DOHH2 (cell line): ENCODE results near the gene NPNT.

Experiments used
- H3F3A ChIP-seq: fragments of 200-600 bp; sonication (generic), shearing (Covaris generic); 2 replicates; pipeline ENCODE4 v1.6.0; 2016; ENCODE audit warnings: antibody characterized with exemption, mild to moderate bottlenecking; ENCODE audit not compliant: control insufficient read depth, insufficient read depth
- H3K27ac ChIP-seq: fragments of 200-600 bp; sonication (generic); 2 replicates; pipeline ENCODE4 v1.5.1; 2014; ENCODE audit warnings: low read depth, mild to moderate bottlenecking, low read length, moderate library complexity
- H3K27me3 ChIP-seq: fragments of 200-600 bp; sonication (generic); 2 replicates; pipeline ENCODE4 v1.6.1; 2014; ENCODE audit warnings: mild to moderate bottlenecking, low read length, mixed read lengths; ENCODE audit not compliant: control insufficient read depth
- H3K36me3 ChIP-seq: fragments of 200-600 bp; sonication (generic); 2 replicates; pipeline ENCODE4 v1.6.1; 2014; ENCODE audit warnings: mild to moderate bottlenecking, low read length, moderate library complexity, mixed read lengths; ENCODE audit not compliant: control insufficient read depth
- H3K4me1 ChIP-seq: fragments of 200-600 bp; sonication (generic); 2 replicates; pipeline ENCODE4 v1.6.1; 2014; ENCODE audit warnings: mild to moderate bottlenecking, low read length, mixed read lengths; ENCODE audit not compliant: control insufficient read depth
- H3K4me2 ChIP-seq: fragments of 200-600 bp; sonication (generic); 2 replicates; pipeline ENCODE4 v1.6.0; 2014; ENCODE audit warnings: mild to moderate bottlenecking, low read length, moderate library complexity
- H3K4me3 ChIP-seq: fragments of 200-600 bp; sonication (generic); 2 replicates; pipeline ENCODE4 v1.5.1; 2014; ENCODE audit warnings: mild to moderate bottlenecking, low read length, mixed read lengths
- H3K79me2 ChIP-seq: fragments of 200-600 bp; sonication (generic); 2 replicates; pipeline ENCODE4 v1.6.1; 2014; ENCODE audit warnings: mild to moderate bottlenecking, low read length, mixed read lengths; ENCODE audit not compliant: control insufficient read depth
- H3K9me2 ChIP-seq: fragments of 200-600 bp; sonication (generic); replicated peaks from 2 replicates; pipeline ENCODE4 v1.6.1; 2014; ENCODE audit warnings: mild to moderate bottlenecking, low read length, mixed read lengths; ENCODE audit not compliant: control insufficient read depth
- H3K9me3 ChIP-seq: fragments of 200-600 bp; sonication (generic); 2 replicates; pipeline ENCODE4 v1.6.1; 2014; ENCODE audit warnings: antibody characterized with exemption, low read length, mixed read lengths; ENCODE audit not compliant: control insufficient read depth, insufficient read depth
- H4K20me1 ChIP-seq: fragments of 200-600 bp; sonication (generic); 2 replicates; pipeline ENCODE4 v1.6.0; 2014; ENCODE audit warnings: low read depth, mild to moderate bottlenecking, antibody characterized with exemption, low read length, moderate library complexity; ENCODE audit not compliant: control insufficient read depth, insufficient read depth
- EZH2phosphoT487 ChIP-seq: fragments of 200-600 bp; sonication (generic); IDR thresholded peaks from 2 replicates; pipeline ENCODE4 v1.6.1; 2017; ENCODE audit warnings: borderline replicate concordance, mild to moderate bottlenecking, antibody characterized with exemption, low read length, moderate library complexity, mixed read lengths
- TF ChIP-seq, protein P1 (sequence below): fragments of 200-600 bp; sonication (generic); IDR thresholded peaks from one replicate; pipeline ENCODE4 v1.5.1; 2014; ENCODE audit warnings: antibody characterized with exemption, mild to moderate bottlenecking, low read depth, low read length; ENCODE audit not compliant: poor library complexity, severe bottlenecking

NPNT gene

DNA sequence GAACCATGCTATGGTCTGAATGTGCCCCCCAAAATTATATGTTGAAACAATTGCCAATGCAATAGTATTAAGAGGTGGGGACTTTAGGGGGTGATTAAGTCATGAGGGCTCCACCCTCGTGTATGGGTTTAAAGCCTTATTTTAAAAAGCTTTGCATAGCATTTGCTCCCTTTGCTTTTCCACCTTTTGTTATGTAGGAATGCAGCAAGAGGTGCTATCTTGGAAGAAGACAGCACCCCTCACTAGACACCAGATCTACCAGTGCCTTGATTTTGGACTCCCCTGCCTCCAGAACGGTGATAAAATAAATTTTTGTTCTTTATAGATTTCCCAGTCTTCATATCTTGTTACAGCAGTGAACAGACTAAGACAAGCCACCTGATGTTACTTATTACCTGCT lies 23.3 kb upstream of the NPNT start:
- TF ChIP-seq, protein P1, sequence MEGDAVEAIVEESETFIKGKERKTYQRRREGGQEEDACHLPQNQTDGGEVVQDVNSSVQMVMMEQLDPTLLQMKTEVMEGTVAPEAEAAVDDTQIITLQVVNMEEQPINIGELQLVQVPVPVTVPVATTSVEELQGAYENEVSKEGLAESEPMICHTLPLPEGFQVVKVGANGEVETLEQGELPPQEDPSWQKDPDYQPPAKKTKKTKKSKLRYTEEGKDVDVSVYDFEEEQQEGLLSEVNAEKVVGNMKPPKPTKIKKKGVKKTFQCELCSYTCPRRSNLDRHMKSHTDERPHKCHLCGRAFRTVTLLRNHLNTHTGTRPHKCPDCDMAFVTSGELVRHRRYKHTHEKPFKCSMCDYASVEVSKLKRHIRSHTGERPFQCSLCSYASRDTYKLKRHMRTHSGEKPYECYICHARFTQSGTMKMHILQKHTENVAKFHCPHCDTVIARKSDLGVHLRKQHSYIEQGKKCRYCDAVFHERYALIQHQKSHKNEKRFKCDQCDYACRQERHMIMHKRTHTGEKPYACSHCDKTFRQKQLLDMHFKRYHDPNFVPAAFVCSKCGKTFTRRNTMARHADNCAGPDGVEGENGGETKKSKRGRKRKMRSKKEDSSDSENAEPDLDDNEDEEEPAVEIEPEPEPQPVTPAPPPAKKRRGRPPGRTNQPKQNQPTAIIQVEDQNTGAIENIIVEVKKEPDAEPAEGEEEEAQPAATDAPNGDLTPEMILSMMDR = no peak
- TF ChIP-seq EZH2phosphoT487 = no peak
- Histone ChIP-seq H3K4me2 (no peak overlapping the region), H3K9me3 (no peaks in the 10 kb centered on the region), H3K36me3 (no peaks in the 10 kb centered on the region), H3K9me2 (no peaks in the 10 kb centered on the region), H3K4me3 (no peak overlapping the region), H3F3A (no peaks in the 10 kb centered on the region), H3K27me3 (no peaks in the 10 kb centered on the region), H3K79me2 (no peaks in the 10 kb centered on the region), H3K4me1 (no peaks in the 10 kb centered on the region), H4K20me1 (no peaks in the 10 kb centered on the region), H3K27ac (no peak overlapping the region)

DNA sequence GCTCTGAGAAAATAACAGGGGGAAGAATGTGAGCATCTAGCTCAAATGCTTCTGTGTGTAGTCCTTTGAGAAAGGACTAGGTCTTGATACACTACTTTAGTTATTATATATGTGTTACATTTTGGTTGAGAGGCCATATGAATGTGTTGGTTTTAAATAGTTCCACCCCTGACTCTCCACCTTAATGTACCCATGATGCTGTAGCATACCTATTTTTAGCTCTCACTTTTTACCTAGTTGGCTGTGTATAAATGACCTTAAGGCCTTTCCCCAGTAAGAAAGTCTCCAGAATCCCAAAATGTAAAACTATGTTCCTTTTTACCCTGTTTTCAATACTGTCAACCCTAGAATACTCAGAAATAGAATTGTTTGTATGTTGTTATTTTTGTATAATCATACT lies 20.0 kb upstream of the NPNT start:
- H3K36me3 ChIP-seq = no peaks in the 10 kb centered on the region
- H3K4me3 ChIP-seq = no peak overlapping the region
- H3K9me2 ChIP-seq = no peaks in the 10 kb centered on the region
- no peaks in the 10 kb centered on the region for H3K79me2 ChIP-seq
- H3K27ac ChIP-seq = no peak overlapping the region
- H3K27me3 ChIP-seq = no peaks in the 10 kb centered on the region
- no peak for TF ChIP-seq EZH2phosphoT487
- TF ChIP-seq, protein P1 = no peak
- no peaks in the 10 kb centered on the region for H3K9me3 ChIP-seq
- H4K20me1 ChIP-seq = no peaks in the 10 kb centered on the region
- H3K4me2 ChIP-seq = no peak overlapping the region
- no peaks in the 10 kb centered on the region for H3K4me1 ChIP-seq
- no peaks in the 10 kb centered on the region for H3F3A ChIP-seq

DNA sequence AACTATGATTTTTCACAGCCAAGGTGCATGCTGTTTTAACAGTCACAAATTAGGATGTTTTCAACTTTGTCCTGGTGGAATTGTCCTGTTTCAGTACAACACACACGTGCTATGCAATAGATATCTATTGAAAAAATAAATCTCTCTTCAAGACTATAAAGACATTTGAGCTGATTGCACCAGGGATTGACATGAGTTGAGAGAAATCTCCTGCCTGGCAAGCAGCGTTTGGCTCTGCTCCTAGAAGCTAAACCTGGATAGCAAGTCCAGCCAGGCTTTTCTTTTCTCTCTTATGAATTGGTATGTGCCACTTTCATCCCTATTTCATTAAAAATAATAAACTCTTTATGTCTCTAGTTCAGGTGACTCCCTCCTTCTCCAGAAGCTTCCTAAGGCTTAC lies 16.6 kb upstream of the NPNT start:
- no peak overlapping the region for H3K4me2 ChIP-seq
- H3K9me3 ChIP-seq = no peaks in the 10 kb centered on the region
- TF ChIP-seq EZH2phosphoT487 = no peak
- TF ChIP-seq, protein P1 = no peak
- no peaks in the 10 kb centered on the region for H4K20me1 ChIP-seq
- no peak overlapping the region for H3K4me3 ChIP-seq
- no peaks in the 10 kb centered on the region for H3F3A ChIP-seq
- H3K27ac ChIP-seq = no peak overlapping the region
- no peaks in the 10 kb centered on the region for H3K27me3 ChIP-seq
- no peaks in the 10 kb centered on the region for H3K79me2 ChIP-seq
- H3K9me2 ChIP-seq = no peaks in the 10 kb centered on the region
- no peaks in the 10 kb centered on the region for H3K36me3 ChIP-seq
- H3K4me1 ChIP-seq = no peaks in the 10 kb centered on the region

DNA sequence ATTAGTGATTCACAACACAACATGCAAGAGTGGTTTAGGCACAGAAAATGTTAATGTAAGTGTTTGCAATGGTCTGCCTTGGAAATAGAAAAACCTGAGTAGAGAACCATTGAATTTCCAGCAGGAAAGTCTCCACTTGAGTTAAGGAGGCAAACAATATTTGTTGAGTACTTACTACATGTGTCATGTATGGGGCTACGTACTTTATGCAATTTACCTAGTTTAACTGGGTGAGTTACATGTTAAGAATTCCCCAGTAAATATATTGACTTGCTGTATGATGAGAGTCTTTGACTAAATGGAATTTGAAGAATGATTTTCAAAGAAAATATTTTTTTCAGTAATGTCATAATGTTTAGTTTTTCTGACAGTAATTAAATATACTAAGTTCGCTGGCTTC lies 7.8 kb upstream of the NPNT start:
- Histone ChIP-seq H3K4me3 (no peak overlapping the region), H4K20me1 (no peaks in the 10 kb centered on the region), H3K27me3 (0 out of 2 replicates have a peak, but pooled peaks cover 2% of the 10 kb centered on the region), H3K9me2 (no peaks in the 10 kb centered on the region), H3F3A (no peaks in the 10 kb centered on the region), H3K36me3 (no peaks in the 10 kb centered on the region), H3K27ac (no peak overlapping the region), H3K4me1 (no peaks in the 10 kb centered on the region), H3K79me2 (no peaks in the 10 kb centered on the region), H3K4me2 (no peak overlapping the region), H3K9me3 (no peaks in the 10 kb centered on the region)
- TF ChIP-seq EZH2phosphoT487 = no peak
- TF ChIP-seq, protein P1 = no peak
